OCI-LY7 (cell line): ENCODE results near the gene GAN. TPM values are rescaled to one million over a fixed set of nuclear protein-coding genes. Genes with fewer than 3 reads are reported as not detected.
"Not testable (repeated sequence)": the region's sequence is repeated elsewhere in the genome, so short reads cannot be mapped to it uniquely, and the experiment has no call there.

Experiments
- BruUV-seq: library from RNA; stranded (reverse); fragments of 400-500 nt; replicated peaks from 2 replicates; lab custom pipeline; 2021; lab: Mats Ljungman, UMichigan
- CTCF ChIA-PET: fragments of 300-600 bp; sonication (Branson Sonifier 250); formaldehyde crosslinking; loops from one replicate; lab custom pipeline; 2022; ENCODE audit warnings: antibody characterized with exemption; ENCODE audit not compliant: unreplicated experiment; lab: Charles Lee
- POLR2A ChIA-PET: fragments of 300-600 bp; sonication (Branson Sonifier 250); formaldehyde crosslinking; loops from one replicate; lab custom pipeline; 2022; ENCODE audit warnings: antibody characterized with exemption; lab: Charles Lee
- DNase-seq: peaks from one replicate; pipeline ENCODE4 v3.0.0-alpha.2; 2015; ENCODE audit warnings: low spot score
- H2AFZ ChIP-seq: fragments of 200-600 bp; sonication (generic), shearing (Covaris generic); 2 replicates; pipeline ENCODE4 v1.6.1; 2014; ENCODE audit warnings: mild to moderate bottlenecking, antibody characterized with exemption, low read length, moderate library complexity
- H3K27ac ChIP-seq: fragments of 200-600 bp; sonication (generic); 2 replicates; pipeline ENCODE4 v1.5.1; 2014; ENCODE audit warnings: mixed run types, low read depth, mild to moderate bottlenecking, moderate library complexity, low read length, inconsistent platforms; ENCODE audit not compliant: poor library complexity, severe bottlenecking
- H3K36me3 ChIP-seq: fragments of 200-600 bp; sonication (generic); 2 replicates; pipeline ENCODE4 v1.6.1; 2014; ENCODE audit warnings: mild to moderate bottlenecking, antibody characterized with exemption, low read length, moderate library complexity, mixed read lengths; ENCODE audit not compliant: insufficient read depth
- H3K4me1 ChIP-seq: fragments of 200-600 bp; sonication (generic); 2 replicates; pipeline ENCODE4 v1.5.1; 2014; ENCODE audit warnings: mild to moderate bottlenecking, low read length; ENCODE audit not compliant: insufficient read depth, poor library complexity, severe bottlenecking
- H3K4me2 ChIP-seq: fragments of 200-600 bp; sonication (generic); 2 replicates; pipeline ENCODE4 v1.6.1; 2014; ENCODE audit warnings: mild to moderate bottlenecking, low read length
- H3K4me3 ChIP-seq: fragments of 200-600 bp; sonication (generic); 2 replicates; pipeline ENCODE4 v1.5.1; 2014; ENCODE audit warnings: mild to moderate bottlenecking, low read depth, low read length; ENCODE audit not compliant: poor library complexity, severe bottlenecking
- H3K79me2 ChIP-seq: fragments of 200-600 bp; sonication (generic); 2 replicates; pipeline ENCODE4 v1.6.1; 2016; ENCODE audit warnings: low read depth, mild to moderate bottlenecking, low read length, moderate library complexity, mixed read lengths; ENCODE audit not compliant: insufficient read depth
- H3K9me2 ChIP-seq: fragments of 200-600 bp; sonication (generic); 2 replicates; pipeline ENCODE4 v1.6.1; 2016; ENCODE audit warnings: mild to moderate bottlenecking, low read length, mixed read lengths; ENCODE audit not compliant: insufficient read depth
- H3K9me3 ChIP-seq: fragments of 200-600 bp; sonication (generic); 2 replicates; pipeline ENCODE4 v1.6.1; 2014; ENCODE audit warnings: mild to moderate bottlenecking, mixed run types, low read length, mixed read lengths
- H4K20me1 ChIP-seq: fragments of 200-600 bp; sonication (generic); 2 replicates; pipeline ENCODE4 v1.6.1; 2014; ENCODE audit warnings: mild to moderate bottlenecking, antibody characterized with exemption, low read length, moderate library complexity, mixed read lengths; ENCODE audit not compliant: insufficient read depth
- EZH2phosphoT487 ChIP-seq: fragments of 200-600 bp; sonication (generic); IDR thresholded peaks from 2 replicates; pipeline ENCODE4 v1.6.1; 2018; ENCODE audit warnings: low read depth, borderline replicate concordance, mild to moderate bottlenecking, mixed run types, antibody characterized with exemption, low read length, moderate library complexity, mixed read lengths
- intact Hi-C: fragments of 100-400 bp; cut with micrococcal nuclease; formaldehyde crosslinking; loops from one replicate; pipeline ENCODE4 v1.10.0; 2022; ENCODE audit not compliant: unreplicated experiment
- total RNA-seq, 2 experiments: library from RNA; depleted of rRNA in 1 of 2; stranded (reverse); fragments of >200 nt in 1 of 2; shearing (Covaris generic) in 1 of 2; gene quantifications; 2 replicates each; pipeline ENCODE4 v1.2.3, GENCODE V29; 2014 to 2022
- TF ChIP-seq, protein P1 (sequence below): fragments of 200-600 bp; sonication (generic); conservative IDR thresholded peaks from 2 replicates; pipeline ENCODE4 v1.5.1; 2014; ENCODE audit warnings: mild to moderate bottlenecking, antibody characterized with exemption, low read length, moderate library complexity, mixed read lengths

The GAN gene
- total RNA-seq, 2 experiments from 2014 or later = 5.1 to 14.2 TPM

DNA sequence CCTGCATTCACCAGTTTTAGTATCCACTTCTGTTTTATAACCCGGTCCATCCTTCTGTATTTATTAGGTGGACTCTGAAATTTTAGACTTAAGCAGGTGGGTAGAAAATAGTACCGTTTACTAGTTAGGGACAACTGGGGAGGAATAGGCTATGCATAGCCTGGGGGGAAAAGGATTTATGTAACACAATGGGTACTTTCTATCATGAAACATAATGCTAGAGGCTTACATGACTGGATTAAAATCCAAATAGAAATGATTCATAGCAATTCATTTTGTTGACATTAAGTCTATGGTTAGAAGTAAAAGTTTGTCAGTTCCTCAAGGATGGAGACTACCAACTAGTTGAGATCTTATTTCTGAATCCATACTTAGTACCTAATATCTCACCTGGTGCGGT is 18.6 kb downstream of the GAN start:
- Histone ChIP-seq H3K27ac (no peak overlapping the region), H4K20me1 (no peaks in the 10 kb centered on the region), H3K4me1 (no peaks in the 10 kb centered on the region), H3K79me2 (no peaks in the 10 kb centered on the region), H2AFZ (no peak overlapping the region), H3K9me2 (no peaks in the 10 kb centered on the region), H3K36me3 (no peaks in the 10 kb centered on the region), H3K4me3 (no peak overlapping the region), H3K9me3 (no peaks in the 10 kb centered on the region), H3K4me2 (no peak overlapping the region)
- ChIA-PET CTCF (no interaction called here), POLR2A (interaction anchor here (0.7 kb wide), 1 partner anchor 749 kb away, joined by 4 read pairs; no protein-coding TSS in a partner anchor)
- TF ChIP-seq, protein P1, sequence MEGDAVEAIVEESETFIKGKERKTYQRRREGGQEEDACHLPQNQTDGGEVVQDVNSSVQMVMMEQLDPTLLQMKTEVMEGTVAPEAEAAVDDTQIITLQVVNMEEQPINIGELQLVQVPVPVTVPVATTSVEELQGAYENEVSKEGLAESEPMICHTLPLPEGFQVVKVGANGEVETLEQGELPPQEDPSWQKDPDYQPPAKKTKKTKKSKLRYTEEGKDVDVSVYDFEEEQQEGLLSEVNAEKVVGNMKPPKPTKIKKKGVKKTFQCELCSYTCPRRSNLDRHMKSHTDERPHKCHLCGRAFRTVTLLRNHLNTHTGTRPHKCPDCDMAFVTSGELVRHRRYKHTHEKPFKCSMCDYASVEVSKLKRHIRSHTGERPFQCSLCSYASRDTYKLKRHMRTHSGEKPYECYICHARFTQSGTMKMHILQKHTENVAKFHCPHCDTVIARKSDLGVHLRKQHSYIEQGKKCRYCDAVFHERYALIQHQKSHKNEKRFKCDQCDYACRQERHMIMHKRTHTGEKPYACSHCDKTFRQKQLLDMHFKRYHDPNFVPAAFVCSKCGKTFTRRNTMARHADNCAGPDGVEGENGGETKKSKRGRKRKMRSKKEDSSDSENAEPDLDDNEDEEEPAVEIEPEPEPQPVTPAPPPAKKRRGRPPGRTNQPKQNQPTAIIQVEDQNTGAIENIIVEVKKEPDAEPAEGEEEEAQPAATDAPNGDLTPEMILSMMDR = no peak
- TF ChIP-seq EZH2phosphoT487 = no peak
- no peak for DNase-seq
- intact Hi-C loops = no loop called here
- BruUV-seq = no TSS peak

GRCh38 chr16:81335669-81336068 is 20.9 kb downstream of the GAN start:
- ChIA-PET POLR2A (interaction anchor here (0.5 kb wide), 1 partner anchor 68 kb away, joined by 3 read pairs; no protein-coding TSS in a partner anchor), CTCF (no interaction called here)
- H3K79me2 ChIP-seq = no peaks in the 10 kb centered on the region
- no peak overlapping the region for H3K4me3 ChIP-seq
- no peaks in the 10 kb centered on the region for H3K36me3 ChIP-seq
- BruUV-seq = no TSS peak
- no peak for TF ChIP-seq EZH2phosphoT487
- TF ChIP-seq, protein P1 = no peak
- no peak overlapping the region for H3K27ac ChIP-seq
- DNase-seq = no peak
- no peaks in the 10 kb centered on the region for H3K9me2 ChIP-seq
- H4K20me1 ChIP-seq = no peaks in the 10 kb centered on the region
- no peak overlapping the region for H3K4me2 ChIP-seq
- intact Hi-C loops = loop anchor here (2.0 kb wide), 1 partner anchor 57 kb away; no protein-coding TSS in a partner anchor
- no peaks in the 10 kb centered on the region for H3K4me1 ChIP-seq
- no peak overlapping the region for H2AFZ ChIP-seq
- H3K9me3 ChIP-seq = no peaks in the 10 kb centered on the region

DNA sequence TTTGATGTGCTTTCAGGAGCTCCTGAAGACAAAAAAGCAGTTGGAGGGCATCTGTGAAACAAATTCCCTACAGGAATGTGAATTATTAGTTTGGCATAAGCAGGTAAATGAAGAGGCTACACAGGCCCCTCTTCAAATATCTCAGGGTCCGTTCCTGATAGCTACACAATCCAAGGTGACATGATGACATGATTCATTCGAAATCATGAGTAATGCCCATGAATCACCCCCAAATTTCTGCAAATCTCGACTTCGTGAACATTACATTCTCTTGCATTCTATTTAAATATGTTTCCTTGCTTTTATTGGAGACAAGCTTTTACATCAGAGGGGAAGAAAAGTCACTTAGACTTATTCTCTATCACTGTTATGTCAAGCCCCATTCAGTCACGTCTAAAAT is 22.3 kb downstream of the GAN start:
- H3K9me2 ChIP-seq = no peaks in the 10 kb centered on the region
- no peaks in the 10 kb centered on the region for H3K9me3 ChIP-seq
- H3K4me2 ChIP-seq = no peak overlapping the region
- no peak for DNase-seq
- CTCF ChIA-PET = no interaction called here
- no peaks in the 10 kb centered on the region for H3K36me3 ChIP-seq
- TF ChIP-seq, protein P1 = no peak
- no peak for TF ChIP-seq EZH2phosphoT487
- H4K20me1 ChIP-seq = no peaks in the 10 kb centered on the region
- no peaks in the 10 kb centered on the region for H3K79me2 ChIP-seq
- no TSS peak for BruUV-seq
- H3K4me1 ChIP-seq = no peaks in the 10 kb centered on the region
- intact Hi-C loops = loop anchor here (2.0 kb wide), 1 partner anchor 56 kb away; no protein-coding TSS in a partner anchor
- H3K27ac ChIP-seq = no peak overlapping the region
- POLR2A ChIA-PET = interaction anchor here (0.6 to 0.7 kb wide), 3 partner anchors 16 to 669 kb away, joined by 3 to 5 read pairs (median 5); no protein-coding TSS in a partner anchor
- no peak overlapping the region for H3K4me3 ChIP-seq
- no peak overlapping the region for H2AFZ ChIP-seq

DNA sequence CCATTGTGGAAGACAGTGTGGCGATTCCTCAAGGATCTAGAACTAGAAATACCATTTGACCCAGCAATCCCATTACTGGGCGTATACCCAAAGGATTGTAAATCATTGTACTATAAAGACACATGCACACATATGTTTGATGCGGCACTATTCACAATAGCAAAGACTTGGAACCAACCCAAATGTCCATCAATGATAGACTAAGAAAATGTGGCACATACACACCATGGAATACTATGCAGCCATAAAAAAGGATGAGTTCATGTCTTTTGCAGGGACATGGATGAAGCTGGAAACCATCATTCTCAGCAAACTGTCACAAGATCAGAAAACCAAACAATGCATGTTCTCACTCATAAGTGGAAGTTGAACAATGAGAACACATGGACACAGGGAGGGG is 30.4 kb downstream of the GAN start:
- H2AFZ ChIP-seq, H3K4me3 ChIP-seq, BruUV-seq, H3K4me1 ChIP-seq, H3K27ac ChIP-seq, CTCF ChIA-PET, H3K36me3 ChIP-seq, H3K4me2 ChIP-seq, H4K20me1 ChIP-seq, H3K9me2 ChIP-seq, intact Hi-C loops, DNase-seq, H3K79me2 ChIP-seq: not testable (repeated sequence)
- H3K9me3 ChIP-seq = peaks cover 19% of the 10 kb centered on the region; the same call in 1 of the 2 replicates
- POLR2A ChIA-PET = interaction anchor here (0.6 to 1.0 kb wide), 3 partner anchors 10 to 27 kb away, joined by 3 to 5 read pairs (median 4); no protein-coding TSS in a partner anchor
